Activated CD4-positive, CD25-positive, alpha-beta regulatory T cell treated with anti-CD3 and anti-CD28 coated beads, Interleukin-2, amount 50 U/mL, for 16 hours (primary cell): ENCODE data around the gene BLM.

Source experiments
- DNase-seq: peaks from one replicate; pipeline ENCODE4 v3.0.0-alpha.2; 2020; ENCODE audit warnings: low read depth, low spot score

BLM gene

DNA sequence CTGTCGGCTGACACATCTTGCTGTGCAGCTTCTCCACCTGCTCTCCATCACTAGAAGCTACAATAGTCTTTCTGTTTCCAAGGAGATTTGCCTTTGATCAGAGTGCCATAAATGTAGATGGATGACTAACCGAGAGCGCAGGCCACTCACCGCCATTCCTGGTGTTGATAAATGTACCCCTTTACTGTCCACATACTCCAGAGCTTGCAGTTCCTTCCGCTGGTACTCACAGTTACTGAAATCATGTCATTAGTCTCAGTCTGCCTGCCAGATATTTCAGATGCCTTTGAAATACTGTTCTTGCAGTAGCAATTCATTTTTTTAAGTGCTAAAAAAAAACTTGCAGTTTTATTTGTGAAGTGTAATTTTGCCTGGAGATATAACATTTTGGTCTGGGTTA is 72.3 kb downstream of the BLM start:
- DNase-seq: no peak

- no peak for DNase-seq
Observed at GRCh38 chr15:90790057-90790456, 72.9 kb downstream of the BLM start.

DNA sequence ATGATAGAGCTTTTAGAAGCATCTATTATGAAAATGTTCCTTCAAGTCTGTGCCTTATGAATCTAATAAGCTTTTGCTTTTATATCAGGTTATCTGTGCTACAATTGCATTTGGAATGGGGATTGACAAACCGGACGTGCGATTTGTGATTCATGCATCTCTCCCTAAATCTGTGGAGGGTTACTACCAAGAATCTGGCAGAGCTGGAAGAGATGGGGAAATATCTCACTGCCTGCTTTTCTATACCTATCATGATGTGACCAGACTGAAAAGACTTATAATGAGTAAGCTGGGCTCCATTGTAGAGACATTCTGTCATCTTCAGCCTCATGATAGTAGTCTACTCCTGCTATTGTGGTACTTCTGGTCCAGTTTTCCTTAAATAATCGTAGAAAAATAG is 73.4 kb downstream of the BLM start:
- no peak for DNase-seq

- DNase-seq: no peak
Observed at GRCh38 chr15:90794538-90794937, 77.4 kb downstream of the BLM start.

GRCh38 chr15:90799639-90800170 is 82.6 kb downstream of the BLM start:
- DNase-seq: no peak

- DNase-seq: no peak
Observed at GRCh38 chr15:90801803-90802202, 84.7 kb downstream of the BLM start.

GRCh38 chr15:90807074-90807785 is 90.1 kb downstream of the BLM start:
- no peak for DNase-seq

- DNase-seq: no peak
Observed at GRCh38 chr15:90807786-90808086, 90.6 kb downstream of the BLM start.

DNA sequence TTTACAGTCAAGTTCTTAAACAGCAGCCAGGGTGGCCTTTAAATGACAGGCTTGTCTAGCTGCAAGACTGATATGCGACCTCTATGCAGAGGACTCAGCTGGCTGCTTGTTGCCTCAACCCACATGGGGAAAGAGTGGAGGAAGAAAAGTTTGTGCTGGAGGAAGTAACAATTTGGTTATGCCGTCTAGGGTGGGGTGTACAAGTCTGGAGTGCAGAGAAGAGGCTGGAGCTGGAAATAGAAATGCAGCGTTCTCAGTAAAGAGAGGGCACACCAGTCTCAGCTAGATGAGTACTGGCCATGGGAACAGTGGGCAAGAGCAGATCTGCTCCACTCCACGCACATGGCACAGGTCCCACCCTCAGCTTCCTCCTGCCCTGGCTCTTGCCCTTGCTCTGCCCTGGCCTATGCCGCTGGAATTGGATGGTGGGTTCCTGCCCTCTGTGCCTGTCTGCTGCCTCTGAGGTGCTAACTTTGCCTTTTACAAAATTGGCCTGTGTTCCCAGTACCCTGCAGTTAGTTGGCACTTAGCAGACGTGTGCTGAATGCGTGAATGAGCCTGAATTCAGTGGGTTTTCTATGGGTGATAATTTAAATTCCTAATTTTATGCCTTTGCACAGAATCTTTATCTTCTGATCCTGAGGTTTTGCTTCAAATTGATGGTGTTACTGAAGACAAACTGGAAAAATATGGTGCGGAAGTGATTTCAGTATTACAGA is 91.5 kb downstream of the BLM start:
- DNase-seq: no peak

DNA sequence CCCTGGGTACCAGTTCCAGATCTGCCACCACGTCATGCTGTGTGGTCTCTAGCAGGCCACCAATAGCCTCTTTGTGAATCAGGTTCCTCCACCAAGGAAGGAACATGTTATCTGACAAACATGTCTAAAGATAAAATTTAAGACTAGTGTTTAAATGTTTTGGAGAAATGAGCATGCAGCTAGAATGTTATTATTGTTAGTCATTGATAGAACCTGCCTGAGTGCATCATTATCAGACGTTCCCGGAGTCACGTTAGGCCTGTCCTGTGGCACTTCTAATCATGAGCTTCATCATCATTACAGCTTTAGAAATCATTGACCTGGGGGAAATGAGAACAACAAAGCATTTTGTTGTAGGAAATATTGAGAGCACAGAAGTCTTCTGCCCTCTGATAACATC is 92.4 kb downstream of the BLM start:
- DNase-seq: no peak

DNA sequence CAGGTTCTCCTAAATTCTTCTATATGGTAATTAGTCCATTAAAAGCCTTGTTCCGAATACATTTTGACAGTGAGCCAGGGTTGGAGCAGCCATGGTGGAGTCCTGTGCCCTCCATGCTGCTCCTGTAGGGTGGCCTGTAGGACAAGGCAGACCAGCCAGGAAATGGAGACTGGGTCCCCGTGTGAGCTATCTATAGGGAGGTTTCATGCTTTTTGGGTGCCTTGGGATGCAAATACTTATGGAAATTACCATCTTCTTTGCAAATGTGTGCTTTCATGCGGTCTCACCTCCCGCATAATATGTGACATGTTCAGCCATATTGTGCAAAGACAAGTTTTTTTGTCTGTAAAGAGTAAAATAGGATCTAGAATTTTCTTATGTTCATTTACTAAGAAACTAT is 93.2 kb downstream of the BLM start:
- DNase-seq: no peak

- DNase-seq: no peak
Observed at GRCh38 chr15:90812171-90812957, 95.2 kb downstream of the BLM start.

DNA sequence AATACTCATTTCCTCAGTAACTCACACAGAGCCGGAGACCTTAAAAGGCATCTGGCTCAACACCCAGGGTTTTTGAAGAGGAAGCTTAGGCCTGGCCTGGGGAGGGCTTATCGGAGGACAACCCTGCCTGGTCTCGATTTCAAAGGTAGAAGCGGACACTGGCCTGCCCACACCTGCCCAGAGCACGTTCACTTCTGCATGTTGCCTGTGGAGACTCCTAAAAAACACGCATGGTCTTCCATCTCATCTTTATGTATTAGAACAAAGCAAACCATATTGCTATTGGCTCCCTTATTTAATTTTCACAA is 95.8 kb downstream of the BLM start:
- no peak for DNase-seq

- DNase-seq: no peak
Observed at GRCh38 chr15:90813796-90814190, 96.6 kb downstream of the BLM start.

DNA sequence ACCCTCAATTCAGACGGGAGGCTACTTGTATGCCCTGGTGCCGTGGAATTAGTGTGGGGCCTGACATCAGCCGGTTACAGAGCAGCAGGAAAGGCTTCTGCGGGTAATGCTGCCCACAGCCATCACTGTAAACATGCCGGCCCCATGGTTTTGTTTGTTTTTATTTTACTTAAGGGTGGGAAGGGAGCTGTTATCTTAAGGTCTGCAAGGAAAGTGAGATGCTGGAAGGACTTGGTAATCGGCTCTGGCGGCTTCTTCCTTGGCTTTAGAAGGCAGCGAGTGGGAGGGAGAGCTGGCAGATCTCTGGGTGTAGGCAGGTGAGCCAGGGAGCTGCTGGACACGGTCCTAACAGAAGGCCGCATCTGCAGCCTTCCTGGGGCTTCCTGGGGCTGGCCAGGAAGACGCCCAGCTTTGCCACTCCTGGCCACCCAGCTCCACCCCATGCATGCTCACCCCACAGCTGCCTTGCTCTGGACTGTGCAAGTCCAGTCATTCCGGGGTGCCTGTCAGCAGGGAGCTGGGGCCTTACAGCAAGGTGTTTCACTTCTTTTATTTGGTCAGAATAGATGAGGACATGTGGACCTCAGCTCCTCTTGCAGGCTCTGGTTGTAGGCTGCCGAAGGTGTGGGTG is 97.2 kb downstream of the BLM start:
- DNase-seq: no peak

DNA sequence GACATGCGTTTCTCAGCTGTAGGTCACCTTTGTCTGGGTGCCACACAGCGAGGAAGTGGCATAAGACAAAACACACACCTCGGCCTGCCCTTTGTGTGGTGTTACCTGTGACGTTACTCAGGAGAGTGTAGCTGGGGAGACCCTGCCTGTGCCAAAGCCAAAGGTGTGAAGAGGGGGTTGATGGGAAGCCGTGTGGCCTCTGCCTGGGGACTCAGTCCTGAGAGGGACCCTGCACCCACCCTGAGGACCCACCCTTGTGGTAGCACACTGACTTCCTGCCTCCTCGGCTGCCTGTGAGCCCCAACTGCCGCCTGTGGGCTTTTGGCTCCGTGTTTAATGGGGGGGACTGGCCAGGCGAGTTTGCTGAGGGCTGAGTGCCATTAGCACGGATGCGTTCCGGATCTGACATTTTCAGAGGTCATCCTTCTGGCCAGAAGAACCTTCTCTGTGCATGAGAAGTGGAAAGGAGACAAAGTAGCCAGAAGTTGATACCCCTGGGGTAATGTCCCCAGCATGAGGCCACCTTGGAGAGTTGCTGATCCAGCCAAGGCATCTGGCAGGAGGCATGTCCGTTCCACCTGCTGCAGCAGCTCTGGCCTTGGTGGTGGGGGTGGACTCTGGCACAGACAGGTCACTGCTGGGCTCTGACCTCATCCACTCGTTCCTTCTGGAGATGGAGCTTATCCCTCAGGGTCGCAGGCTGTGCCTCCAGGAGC is 99.4 kb downstream of the BLM start:
- DNase-seq: no peak

DNA sequence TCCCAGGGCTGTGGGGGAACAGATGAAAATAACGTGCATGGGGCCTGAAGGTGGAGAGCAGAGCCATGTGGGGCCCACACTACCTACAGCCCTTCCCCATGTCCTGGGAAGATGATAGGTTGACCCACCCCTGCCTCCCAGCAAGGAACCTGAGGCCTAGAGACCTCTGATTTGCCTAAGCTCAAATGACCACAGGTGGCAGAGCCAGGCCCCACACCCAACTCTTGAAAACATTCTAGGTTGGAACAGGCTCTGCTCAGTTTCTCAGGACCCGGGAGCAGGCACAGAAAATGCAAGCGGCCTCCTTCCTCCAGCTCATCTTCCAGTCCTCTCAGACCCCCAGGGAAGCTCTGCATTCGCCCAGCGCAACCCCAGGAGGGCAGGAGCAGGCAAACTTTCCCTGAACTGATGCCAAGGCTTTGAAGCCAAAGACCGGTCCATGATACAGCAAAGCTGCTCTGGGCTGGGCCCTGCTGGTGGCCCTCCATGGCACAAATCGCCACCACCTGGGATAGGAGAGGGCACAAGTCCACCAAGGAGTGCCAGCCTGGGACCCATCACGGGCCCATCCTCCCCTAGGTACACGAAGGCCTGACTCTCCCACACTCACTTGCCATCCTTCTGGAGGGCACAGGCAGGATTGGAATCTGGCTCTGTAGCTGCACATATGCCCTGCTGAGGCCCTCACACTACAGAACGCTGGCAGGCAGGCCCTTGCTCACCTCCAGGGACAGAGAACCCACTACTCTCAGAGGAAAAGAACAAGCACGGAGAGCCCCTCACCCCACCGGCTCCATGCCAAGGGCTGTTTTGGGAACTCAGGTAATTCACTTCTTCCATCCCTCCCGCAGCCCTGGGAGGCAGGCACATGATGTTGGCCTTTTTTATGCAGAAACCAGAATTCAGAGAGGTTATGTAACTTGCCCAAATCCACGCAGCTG is 100.2 kb downstream of the BLM start:
- no peak for DNase-seq

GRCh38 chr15:90818251-90819210 is 101.4 kb downstream of the BLM start:
- DNase-seq: no peak

DNA sequence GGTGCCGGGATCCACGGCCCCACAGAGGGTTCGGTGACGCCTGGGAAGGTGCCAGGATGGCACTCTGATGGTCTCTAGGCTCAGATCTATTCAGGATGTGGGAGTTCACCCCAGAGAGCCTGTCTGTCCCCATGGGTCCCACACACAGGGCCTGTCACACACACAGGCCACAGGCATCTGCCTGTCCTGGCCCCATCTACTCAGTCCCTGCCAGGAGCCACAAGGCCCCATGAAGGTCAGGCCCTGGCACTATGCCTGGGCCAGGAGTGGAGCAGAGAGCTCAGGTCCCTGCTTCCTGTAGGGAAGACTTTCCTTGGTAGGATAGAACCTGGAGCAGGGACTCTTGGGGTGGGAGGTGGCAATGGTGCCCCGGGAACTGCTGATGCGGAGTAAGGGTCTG is 102.2 kb downstream of the BLM start:
- DNase-seq: no peak
